Fibroblast of pulmonary artery (primary cell): ENCODE data around the gene IWS1.
"Not testable (repeated sequence)": the region's sequence is repeated elsewhere in the genome, so short reads cannot be mapped to it uniquely, and the experiment has no call there.

Source experiments
- DNase-seq: peaks from one replicate; pipeline ENCODE4 v3.0.0-alpha.2; 2010; ENCODE audit warnings: low read depth
- H3K4me3 ChIP-seq: replicated peaks from 2 replicates; pipeline ENCODE4 v1.5.1; 2011; ENCODE audit warnings: low read depth, mild to moderate bottlenecking, control low read depth, low read length, moderate library complexity
- CTCF ChIP-seq: IDR thresholded peaks from 2 replicates; pipeline ENCODE4 v1.5.1; 2011; ENCODE audit warnings: mild to moderate bottlenecking, control low read depth, low read length, inconsistent platforms; ENCODE audit errors: missing control alignments

Gene IWS1

GRCh38 chr2:127546797-127547196 lies 20.5 kb upstream of the IWS1 start:
- no peak for DNase-seq
- no peak for TF ChIP-seq CTCF
- no peak overlapping the region for H3K4me3 ChIP-seq

DNA sequence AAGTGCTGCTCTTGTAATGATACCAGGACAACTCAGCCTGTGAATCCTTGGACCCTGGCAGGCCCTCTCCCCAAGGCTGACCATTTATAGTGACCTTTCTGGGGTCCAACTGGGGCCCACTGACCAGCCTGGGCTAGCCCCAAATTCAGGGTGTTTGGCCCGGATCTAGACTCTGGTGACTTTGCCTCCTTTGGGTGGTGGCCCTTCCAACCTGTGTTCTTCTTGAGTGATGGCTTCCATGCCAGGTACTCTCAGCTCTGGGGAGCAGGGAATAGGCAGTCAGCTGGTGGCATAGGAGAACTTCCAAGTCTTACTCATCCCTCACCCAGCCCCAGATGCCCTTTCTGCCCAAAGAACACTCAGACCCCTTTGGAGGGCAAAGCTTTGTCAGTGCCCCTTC lies 19.5 kb upstream of the IWS1 start:
- H3K4me3 ChIP-seq, result no peak overlapping the region
- no peak for DNase-seq
- TF ChIP-seq CTCF, result no peak

DNA sequence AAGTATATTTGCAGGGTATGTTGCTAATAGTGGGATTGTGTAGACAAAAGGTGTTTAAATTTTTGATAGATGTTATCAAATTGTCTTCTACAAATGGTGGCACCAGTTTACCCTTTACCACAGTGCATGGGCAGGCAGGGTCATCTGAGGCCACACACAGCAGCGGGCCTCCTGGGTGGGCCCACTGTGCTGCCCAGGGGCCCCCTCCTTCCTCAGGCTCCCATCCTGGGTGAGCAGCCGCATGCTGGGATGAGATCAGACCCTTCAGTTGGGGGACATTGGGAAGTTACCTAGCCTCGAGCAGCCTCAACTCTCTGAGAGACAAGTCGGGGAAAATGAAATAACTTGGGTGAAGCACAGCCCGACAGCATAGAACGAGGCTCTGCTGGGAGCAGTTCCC lies 18.9 kb upstream of the IWS1 start:
- no peak for TF ChIP-seq CTCF
- DNase-seq, result no peak
- no peak overlapping the region for H3K4me3 ChIP-seq

GRCh38 chr2:127543013-127543501 lies 16.8 kb upstream of the IWS1 start:
- DNase-seq, H3K4me3 ChIP-seq: not testable (repeated sequence)

- no peak for DNase-seq
- no peak overlapping the region for H3K4me3 ChIP-seq
- TF ChIP-seq CTCF, result no peak
Observed at GRCh38 chr2:127542231-127542630, 15.9 kb upstream of the IWS1 start.

DNA sequence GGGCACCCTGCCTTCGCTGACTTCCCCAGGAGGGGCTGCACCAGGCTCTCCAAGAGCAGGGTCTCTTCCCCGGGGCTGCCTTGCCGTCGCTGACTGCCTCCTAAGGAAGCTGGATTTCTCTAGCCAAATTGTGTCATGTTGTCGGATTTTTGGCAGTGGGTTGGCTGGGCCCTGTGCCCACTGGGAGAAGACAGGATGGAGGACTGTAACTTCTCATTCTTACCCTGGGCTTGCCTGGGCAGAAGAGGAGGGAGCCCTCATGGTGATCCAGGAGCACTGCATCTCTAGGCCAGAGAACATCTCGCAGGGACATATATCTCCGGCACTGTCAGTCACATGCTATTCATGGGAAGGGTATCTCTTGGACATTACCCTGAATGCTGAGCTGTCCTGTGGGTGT lies 15.5 kb upstream of the IWS1 start:
- TF ChIP-seq CTCF, result no peak
- peak; percentile 10 for DNase-seq
- H3K4me3 ChIP-seq, result no peak overlapping the region

DNA sequence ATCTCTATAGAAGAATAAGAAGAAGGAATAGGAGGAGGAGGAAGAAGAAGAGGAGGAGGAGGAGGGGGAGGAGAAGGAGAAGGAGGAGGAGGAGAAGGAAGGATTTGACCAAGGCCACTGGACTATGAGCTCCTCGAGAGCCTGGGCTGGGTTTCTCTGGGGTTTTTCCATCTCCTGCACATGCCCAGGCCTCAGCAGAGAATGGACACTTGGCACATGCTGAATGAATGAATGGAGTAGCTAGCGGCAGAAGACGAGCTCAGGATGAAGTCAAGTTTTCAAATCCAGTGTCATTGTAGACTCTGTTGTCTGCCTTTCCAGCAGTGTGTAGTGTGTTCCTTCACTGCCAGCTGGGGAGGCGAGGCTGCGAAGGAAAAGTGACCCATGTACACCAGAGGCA lies 11.4 kb upstream of the IWS1 start:
- no peak overlapping the region for H3K4me3 ChIP-seq
- no peak for TF ChIP-seq CTCF

More for the DNA sequence above, 11.4 kb upstream of the IWS1 start:
- no peak for DNase-seq
